ENCODE results near the gene ZFAND6.

ZFAND6 gene

GRCh38 chr15:80052597-80053304 lies 6.7 kb upstream of the ZFAND6 start:
- no peak for DNase-seq

GRCh38 chr15:80055933-80056332 lies 3.5 kb upstream of the ZFAND6 start:
- DNase-seq = no peak

- DNase-seq = no peak
These were observed 1.4 kb upstream of the ZFAND6 start for GRCh38 chr15:80058044-80058443.

GRCh38 chr15:80059786-80060355 lies 395 bp downstream of the ZFAND6 start:
- DNase-seq = peak in 3 of 4 experiments; percentile 49 to 84 (median 59)

GRCh38 chr15:80060356-80061006 lies 1.0 kb downstream of the ZFAND6 start:
- no peak for DNase-seq

- no peak for DNase-seq
These were observed 2.1 kb downstream of the ZFAND6 start for GRCh38 chr15:80061582-80061981.

GRCh38 chr15:80066912-80067311 lies 7.4 kb downstream of the ZFAND6 start:
- DNase-seq = no peak

- no peak for DNase-seq
These were observed 9.1 kb downstream of the ZFAND6 start for GRCh38 chr15:80068578-80068977.

GRCh38 chr15:80070840-80071239 lies 11.4 kb downstream of the ZFAND6 start:
- DNase-seq = no peak

- DNase-seq = no peak
These were observed 12.2 kb downstream of the ZFAND6 start for GRCh38 chr15:80071652-80072051.

- no peak for DNase-seq
These were observed 13.0 kb downstream of the ZFAND6 start for GRCh38 chr15:80072285-80072994.

GRCh38 chr15:80073197-80073596 lies 13.7 kb downstream of the ZFAND6 start:
- no peak for DNase-seq

- no peak for DNase-seq
These were observed 17.1 kb downstream of the ZFAND6 start for GRCh38 chr15:80076321-80077318.

GRCh38 chr15:80081390-80081789 lies 21.9 kb downstream of the ZFAND6 start:
- DNase-seq = no peak

- DNase-seq = no peak
These were observed 27.6 kb downstream of the ZFAND6 start for GRCh38 chr15:80087104-80087503.

GRCh38 chr15:80090041-80090440 lies 30.6 kb downstream of the ZFAND6 start:
- no peak for DNase-seq

- DNase-seq = no peak
These were observed 31.5 kb downstream of the ZFAND6 start for GRCh38 chr15:80090879-80091503.

- no peak for DNase-seq
These were observed 34.5 kb downstream of the ZFAND6 start for GRCh38 chr15:80093854-80094418.

- no peak for DNase-seq
These were observed 36.0 kb downstream of the ZFAND6 start for GRCh38 chr15:80095511-80095910.

- DNase-seq = no peak
These were observed 36.5 kb downstream of the ZFAND6 start for GRCh38 chr15:80095969-80096368.

GRCh38 chr15:80098341-80098740 lies 38.9 kb downstream of the ZFAND6 start:
- no peak for DNase-seq

GRCh38 chr15:80099241-80099640 lies 39.8 kb downstream of the ZFAND6 start:
- no peak for DNase-seq
